Panc1 (cell line): ENCODE data around the gene S100A6.

Experiments
- TF ChIP-seq, protein P1 (sequence below): fragments of 450-650 bp; IDR thresholded peaks from 2 replicates; pipeline ENCODE4 v1.5.1; 2017; ENCODE audit warnings: mild to moderate bottlenecking
- TF ChIP-seq, protein P2 (sequence below), 2 experiments: IDR thresholded peaks; 2 replicates each; pipeline ENCODE4 v1.6.1; 2011 to 2012; ENCODE audit warnings: low read depth in 2 of 2, control low read depth in 1 of 2, low read length in 1 of 2, mild to moderate bottlenecking in 1 of 2, moderate library complexity in 1 of 2; ENCODE audit not compliant: insufficient read depth in 1 of 2

- TF ChIP-seq, protein P1, sequence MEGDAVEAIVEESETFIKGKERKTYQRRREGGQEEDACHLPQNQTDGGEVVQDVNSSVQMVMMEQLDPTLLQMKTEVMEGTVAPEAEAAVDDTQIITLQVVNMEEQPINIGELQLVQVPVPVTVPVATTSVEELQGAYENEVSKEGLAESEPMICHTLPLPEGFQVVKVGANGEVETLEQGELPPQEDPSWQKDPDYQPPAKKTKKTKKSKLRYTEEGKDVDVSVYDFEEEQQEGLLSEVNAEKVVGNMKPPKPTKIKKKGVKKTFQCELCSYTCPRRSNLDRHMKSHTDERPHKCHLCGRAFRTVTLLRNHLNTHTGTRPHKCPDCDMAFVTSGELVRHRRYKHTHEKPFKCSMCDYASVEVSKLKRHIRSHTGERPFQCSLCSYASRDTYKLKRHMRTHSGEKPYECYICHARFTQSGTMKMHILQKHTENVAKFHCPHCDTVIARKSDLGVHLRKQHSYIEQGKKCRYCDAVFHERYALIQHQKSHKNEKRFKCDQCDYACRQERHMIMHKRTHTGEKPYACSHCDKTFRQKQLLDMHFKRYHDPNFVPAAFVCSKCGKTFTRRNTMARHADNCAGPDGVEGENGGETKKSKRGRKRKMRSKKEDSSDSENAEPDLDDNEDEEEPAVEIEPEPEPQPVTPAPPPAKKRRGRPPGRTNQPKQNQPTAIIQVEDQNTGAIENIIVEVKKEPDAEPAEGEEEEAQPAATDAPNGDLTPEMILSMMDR: no peak
- TF ChIP-seq, protein P2, sequence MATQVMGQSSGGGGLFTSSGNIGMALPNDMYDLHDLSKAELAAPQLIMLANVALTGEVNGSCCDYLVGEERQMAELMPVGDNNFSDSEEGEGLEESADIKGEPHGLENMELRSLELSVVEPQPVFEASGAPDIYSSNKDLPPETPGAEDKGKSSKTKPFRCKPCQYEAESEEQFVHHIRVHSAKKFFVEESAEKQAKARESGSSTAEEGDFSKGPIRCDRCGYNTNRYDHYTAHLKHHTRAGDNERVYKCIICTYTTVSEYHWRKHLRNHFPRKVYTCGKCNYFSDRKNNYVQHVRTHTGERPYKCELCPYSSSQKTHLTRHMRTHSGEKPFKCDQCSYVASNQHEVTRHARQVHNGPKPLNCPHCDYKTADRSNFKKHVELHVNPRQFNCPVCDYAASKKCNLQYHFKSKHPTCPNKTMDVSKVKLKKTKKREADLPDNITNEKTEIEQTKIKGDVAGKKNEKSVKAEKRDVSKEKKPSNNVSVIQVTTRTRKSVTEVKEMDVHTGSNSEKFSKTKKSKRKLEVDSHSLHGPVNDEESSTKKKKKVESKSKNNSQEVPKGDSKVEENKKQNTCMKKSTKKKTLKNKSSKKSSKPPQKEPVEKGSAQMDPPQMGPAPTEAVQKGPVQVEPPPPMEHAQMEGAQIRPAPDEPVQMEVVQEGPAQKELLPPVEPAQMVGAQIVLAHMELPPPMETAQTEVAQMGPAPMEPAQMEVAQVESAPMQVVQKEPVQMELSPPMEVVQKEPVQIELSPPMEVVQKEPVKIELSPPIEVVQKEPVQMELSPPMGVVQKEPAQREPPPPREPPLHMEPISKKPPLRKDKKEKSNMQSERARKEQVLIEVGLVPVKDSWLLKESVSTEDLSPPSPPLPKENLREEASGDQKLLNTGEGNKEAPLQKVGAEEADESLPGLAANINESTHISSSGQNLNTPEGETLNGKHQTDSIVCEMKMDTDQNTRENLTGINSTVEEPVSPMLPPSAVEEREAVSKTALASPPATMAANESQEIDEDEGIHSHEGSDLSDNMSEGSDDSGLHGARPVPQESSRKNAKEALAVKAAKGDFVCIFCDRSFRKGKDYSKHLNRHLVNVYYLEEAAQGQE (IDR thresholded peaks at IDR 0.05; ENCODE audit: insufficient read depth in 1 of 2, low read depth in 2 of 2, low read length in 1 of 2): no peak
Measured at GRCh38 chr1:153549741-153550397, 14.1 kb upstream of the S100A6 start.
